ENCODE results near the gene CRTC3.

Gene CRTC3, protein sequence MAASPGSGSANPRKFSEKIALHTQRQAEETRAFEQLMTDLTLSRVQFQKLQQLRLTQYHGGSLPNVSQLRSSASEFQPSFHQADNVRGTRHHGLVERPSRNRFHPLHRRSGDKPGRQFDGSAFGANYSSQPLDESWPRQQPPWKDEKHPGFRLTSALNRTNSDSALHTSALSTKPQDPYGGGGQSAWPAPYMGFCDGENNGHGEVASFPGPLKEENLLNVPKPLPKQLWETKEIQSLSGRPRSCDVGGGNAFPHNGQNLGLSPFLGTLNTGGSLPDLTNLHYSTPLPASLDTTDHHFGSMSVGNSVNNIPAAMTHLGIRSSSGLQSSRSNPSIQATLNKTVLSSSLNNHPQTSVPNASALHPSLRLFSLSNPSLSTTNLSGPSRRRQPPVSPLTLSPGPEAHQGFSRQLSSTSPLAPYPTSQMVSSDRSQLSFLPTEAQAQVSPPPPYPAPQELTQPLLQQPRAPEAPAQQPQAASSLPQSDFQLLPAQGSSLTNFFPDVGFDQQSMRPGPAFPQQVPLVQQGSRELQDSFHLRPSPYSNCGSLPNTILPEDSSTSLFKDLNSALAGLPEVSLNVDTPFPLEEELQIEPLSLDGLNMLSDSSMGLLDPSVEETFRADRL

DNA sequence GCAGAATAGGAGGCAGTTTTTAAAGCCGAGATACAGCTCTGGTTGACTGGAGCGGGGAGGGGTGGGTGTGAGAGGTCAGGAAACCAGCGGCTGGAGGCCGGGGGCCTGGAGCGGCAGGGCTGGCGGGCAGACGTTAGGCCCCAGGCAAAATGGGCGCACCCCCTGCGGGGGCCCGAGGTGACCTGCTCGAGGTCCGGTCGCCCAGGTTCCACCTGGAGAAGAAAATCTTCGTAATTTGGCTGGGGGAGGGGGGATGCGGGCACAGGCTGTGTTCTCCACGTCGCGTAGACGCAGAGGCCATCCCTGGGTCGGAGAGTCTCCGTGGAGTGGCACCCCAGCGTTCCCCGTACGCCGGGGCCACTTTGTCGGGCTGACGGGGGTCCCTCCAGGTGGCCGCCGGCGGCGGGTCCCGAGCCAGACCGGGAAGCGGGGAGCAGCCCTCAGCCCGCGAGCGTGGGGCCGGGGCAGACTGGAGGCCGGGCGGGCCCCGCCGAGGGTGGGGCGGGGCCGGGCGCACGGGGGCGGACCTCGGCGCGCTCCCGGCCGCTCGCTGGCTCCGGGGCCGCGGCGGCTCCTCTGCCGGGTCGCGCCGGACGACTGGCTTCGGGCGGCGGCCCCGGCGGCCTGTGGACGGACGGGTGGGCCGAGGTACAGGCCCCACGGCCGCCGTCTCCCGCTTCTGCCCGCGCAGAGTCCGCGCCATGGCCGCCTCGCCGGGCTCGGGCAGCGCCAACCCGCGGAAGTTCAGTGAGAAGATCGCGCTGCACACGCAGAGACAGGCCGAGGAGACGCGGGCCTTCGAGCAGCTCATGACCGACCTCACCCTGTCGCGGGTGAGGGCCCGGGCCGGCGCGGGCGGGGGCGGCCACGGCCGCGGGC is at the start of gene CRTC3:
TSS of gene CRTC3 (plus strand) at position 553 of the 879 bp plus-strand sequence. CDS start at position 702, 149 bp downstream.
- TF ChIP-seq, protein P1, sequence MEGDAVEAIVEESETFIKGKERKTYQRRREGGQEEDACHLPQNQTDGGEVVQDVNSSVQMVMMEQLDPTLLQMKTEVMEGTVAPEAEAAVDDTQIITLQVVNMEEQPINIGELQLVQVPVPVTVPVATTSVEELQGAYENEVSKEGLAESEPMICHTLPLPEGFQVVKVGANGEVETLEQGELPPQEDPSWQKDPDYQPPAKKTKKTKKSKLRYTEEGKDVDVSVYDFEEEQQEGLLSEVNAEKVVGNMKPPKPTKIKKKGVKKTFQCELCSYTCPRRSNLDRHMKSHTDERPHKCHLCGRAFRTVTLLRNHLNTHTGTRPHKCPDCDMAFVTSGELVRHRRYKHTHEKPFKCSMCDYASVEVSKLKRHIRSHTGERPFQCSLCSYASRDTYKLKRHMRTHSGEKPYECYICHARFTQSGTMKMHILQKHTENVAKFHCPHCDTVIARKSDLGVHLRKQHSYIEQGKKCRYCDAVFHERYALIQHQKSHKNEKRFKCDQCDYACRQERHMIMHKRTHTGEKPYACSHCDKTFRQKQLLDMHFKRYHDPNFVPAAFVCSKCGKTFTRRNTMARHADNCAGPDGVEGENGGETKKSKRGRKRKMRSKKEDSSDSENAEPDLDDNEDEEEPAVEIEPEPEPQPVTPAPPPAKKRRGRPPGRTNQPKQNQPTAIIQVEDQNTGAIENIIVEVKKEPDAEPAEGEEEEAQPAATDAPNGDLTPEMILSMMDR (conservative IDR thresholded peaks at IDR 0.05; ENCODE audit: control insufficient read depth, insufficient read depth, low read depth, low read length) = no peak
- peak; percentile 41 for DNase-seq (ENCODE audit: low read depth)
- H3K4me3 ChIP-seq (ENCODE audit: control insufficient read depth, low read depth, low read length) = peak within 1 kb of the TSS; percentile 80

DNA sequence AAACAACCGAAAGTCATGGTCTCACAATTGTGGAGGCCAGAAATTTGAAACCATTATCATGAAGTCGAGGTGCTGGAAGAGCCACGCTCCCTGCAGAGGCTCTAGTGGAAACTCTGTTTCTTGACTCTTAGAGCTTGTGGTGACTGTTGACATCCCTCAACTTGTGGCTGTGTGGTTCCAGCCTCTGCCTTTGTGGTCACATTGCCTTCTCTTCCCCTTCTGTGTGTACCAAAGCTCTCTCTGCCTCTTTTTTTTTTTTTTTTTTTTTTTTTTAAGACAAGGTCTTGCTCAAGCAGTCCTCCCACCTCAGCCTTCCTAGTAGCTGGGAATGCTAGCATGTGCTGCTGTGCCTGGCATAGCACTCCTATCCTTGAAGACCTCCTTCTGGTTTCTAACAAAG is 48.7 kb upstream of the CRTC3 start:
- H3K4me3 ChIP-seq (ENCODE audit: control insufficient read depth, low read depth, low read length) = no peak overlapping the region
- TF ChIP-seq, protein P1 (conservative IDR thresholded peaks at IDR 0.05; ENCODE audit: control insufficient read depth, insufficient read depth, low read depth, low read length) = no peak
- no peak for DNase-seq (ENCODE audit: low read depth)

DNA sequence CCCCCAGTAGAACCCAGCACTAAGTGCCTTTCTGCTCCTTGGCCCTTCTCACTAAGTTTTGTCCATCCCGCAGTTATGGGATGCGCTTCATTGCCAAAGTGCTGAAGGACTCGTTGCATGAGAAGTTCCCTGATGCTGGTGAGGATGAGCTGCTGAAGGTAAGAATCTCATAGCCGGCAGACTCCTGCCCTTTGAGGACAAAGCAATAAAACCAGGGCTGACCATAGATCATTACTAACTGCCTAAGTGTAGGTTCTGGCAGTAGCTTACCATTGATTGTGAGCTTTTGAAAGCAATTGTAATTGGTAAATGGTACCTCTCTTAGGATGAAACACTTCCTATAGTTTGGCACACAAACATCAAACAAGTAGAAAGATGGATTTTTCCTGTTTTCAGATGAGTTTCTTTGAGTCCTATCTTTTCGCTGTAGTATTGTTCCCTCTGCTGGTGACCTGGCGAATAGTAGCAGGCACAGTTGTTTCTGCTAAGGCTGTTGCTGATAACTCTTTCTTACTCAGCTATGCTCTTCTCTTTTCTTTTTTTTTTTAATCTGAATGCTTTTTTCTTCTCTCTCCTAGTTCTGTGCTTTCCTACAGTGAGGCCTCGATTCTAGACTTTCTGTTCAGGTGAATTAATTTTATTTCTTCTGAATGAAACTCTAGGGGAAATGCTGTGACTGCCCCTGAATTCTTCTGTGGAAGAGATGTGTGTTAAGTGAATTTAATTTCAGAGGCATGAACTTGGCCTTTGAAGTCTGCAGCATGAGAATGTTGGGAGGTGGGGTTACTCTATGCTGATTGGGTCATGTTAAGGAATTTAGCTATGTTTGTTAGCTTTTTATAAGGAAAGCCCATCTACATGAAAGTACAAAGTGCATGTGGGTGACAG is 47.4 kb upstream of the CRTC3 start:
- TF ChIP-seq, protein P1 (conservative IDR thresholded peaks at IDR 0.05; ENCODE audit: control insufficient read depth, insufficient read depth, low read depth, low read length) = peak; percentile 87
- peak; percentile 68 for DNase-seq (ENCODE audit: low read depth)
- no peak overlapping the region for H3K4me3 ChIP-seq (ENCODE audit: control insufficient read depth, low read depth, low read length)

DNA sequence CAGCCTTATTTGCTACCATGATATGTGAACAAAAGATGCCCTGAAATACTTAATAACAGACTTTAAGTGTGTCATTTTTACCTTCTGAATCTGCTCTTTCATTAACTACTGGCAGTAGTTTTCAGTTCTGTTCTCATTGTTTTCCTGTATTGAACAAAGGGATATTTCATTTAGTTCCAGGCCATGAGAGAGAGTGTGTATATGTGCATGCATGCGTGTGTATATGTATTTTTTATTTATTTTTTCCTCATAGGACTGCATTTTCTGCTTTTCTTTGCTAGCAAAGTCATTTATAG is 46.8 kb upstream of the CRTC3 start:
- H3K4me3 ChIP-seq (ENCODE audit: control insufficient read depth, low read depth, low read length) = no peak overlapping the region
- TF ChIP-seq, protein P1 (conservative IDR thresholded peaks at IDR 0.05; ENCODE audit: control insufficient read depth, insufficient read depth, low read depth, low read length) = no peak
- no peak for DNase-seq (ENCODE audit: low read depth)

DNA sequence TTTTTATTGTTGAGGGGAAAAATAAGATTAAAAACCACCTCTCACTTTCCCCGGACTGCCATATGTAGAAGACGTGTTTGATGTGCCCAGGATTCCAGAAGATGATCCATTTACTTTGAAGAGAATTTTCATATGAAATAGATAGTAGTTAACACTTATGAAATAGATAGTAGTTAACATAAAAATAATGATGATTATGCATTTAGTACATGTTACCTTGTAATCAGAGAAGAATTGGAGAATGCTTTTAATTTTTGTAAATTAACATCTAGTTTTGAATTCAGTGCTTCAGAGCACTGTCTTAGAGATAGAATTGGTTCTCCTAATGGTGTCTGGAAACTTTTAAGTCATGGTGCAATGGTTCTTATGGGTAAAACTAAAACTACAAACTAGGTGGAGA is 46.1 kb upstream of the CRTC3 start:
- TF ChIP-seq, protein P1 (conservative IDR thresholded peaks at IDR 0.05; ENCODE audit: control insufficient read depth, insufficient read depth, low read depth, low read length) = no peak
- H3K4me3 ChIP-seq (ENCODE audit: control insufficient read depth, low read depth, low read length) = no peak overlapping the region
- DNase-seq (ENCODE audit: low read depth) = no peak

DNA sequence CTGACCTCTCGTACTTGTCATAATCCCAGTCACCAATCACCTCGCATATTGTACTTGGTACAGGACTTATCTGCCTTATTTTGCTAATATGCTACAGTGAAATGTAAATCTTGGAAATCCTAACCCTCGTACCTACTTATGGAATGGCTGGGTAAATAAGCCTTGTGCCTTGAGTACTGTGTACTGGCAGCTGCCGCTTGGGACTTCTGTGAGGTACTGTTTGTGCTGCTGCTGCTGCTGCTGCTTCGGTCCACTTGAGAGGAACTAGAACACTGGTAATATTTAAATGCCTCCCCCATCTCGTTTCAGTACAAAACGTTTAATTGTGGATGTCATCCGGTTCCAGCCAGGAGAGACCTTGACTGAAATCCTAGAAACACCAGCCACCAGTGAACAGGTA is 42.5 kb upstream of the CRTC3 start:
- no peak for DNase-seq (ENCODE audit: low read depth)
- no peak overlapping the region for H3K4me3 ChIP-seq (ENCODE audit: control insufficient read depth, low read depth, low read length)
- TF ChIP-seq, protein P1 (conservative IDR thresholded peaks at IDR 0.05; ENCODE audit: control insufficient read depth, insufficient read depth, low read depth, low read length) = no peak
